GM19023 (cell line): ENCODE measurements around the gene GPR35.

Source experiments
- ATAC-seq: cut with Tn5 transposase; IDR thresholded peaks from one replicate; pipeline ENCODE4 v1.9.1; 2021; ENCODE audit warnings: mild to moderate bottlenecking, moderate library complexity; ENCODE audit not compliant: unreplicated experiment

The GPR35 gene

GRCh38 chr2:240624950-240625621, at the start of gene GPR35:
Gene GPR35 (plus strand): TSS chr2:240625480. CDS start chr2:240629953, 4,473 bp downstream.
- ATAC-seq, result no peak

- ATAC-seq, result no peak
Observed at GRCh38 chr2:240576036-240576435, 49.2 kb upstream of the GPR35 start.

- no peak for ATAC-seq
Observed at GRCh38 chr2:240576436-240577205, 48.7 kb upstream of the GPR35 start.

GRCh38 chr2:240577281-240578109, 47.8 kb upstream of the GPR35 start:
- no peak for ATAC-seq

- no peak for ATAC-seq
Observed at GRCh38 chr2:240578110-240578450, 47.2 kb upstream of the GPR35 start.

- no peak for ATAC-seq
Observed at GRCh38 chr2:240578488-240578887, 46.8 kb upstream of the GPR35 start.

- no peak for ATAC-seq
Observed at GRCh38 chr2:240579071-240579762, 46.1 kb upstream of the GPR35 start.

- ATAC-seq, result no peak
Observed at GRCh38 chr2:240579771-240580614, 45.3 kb upstream of the GPR35 start.

- ATAC-seq, result no peak
Observed at GRCh38 chr2:240581811-240582210, 43.5 kb upstream of the GPR35 start.

GRCh38 chr2:240582781-240583180, 42.5 kb upstream of the GPR35 start:
- no peak for ATAC-seq

- ATAC-seq, result no peak
Observed at GRCh38 chr2:240583774-240584173, 41.5 kb upstream of the GPR35 start.

GRCh38 chr2:240584486-240585031, 40.7 kb upstream of the GPR35 start:
- peak; percentile 53 for ATAC-seq

GRCh38 chr2:240585101-240585500, 40.2 kb upstream of the GPR35 start:
- ATAC-seq, result peak; percentile 22

- no peak for ATAC-seq
Observed at GRCh38 chr2:240585681-240586197, 39.5 kb upstream of the GPR35 start.

- ATAC-seq, result peak; percentile 61
Observed at GRCh38 chr2:240586198-240586918, 38.9 kb upstream of the GPR35 start, which contains the start of gene CAPN10. Gene CAPN10 (plus strand): TSS chr2:240586734. CDS start chr2:240586912, 178 bp downstream.

GRCh38 chr2:240586919-240587800, 38.1 kb upstream of the GPR35 start:
- ATAC-seq, result peak; percentile 4

- no peak for ATAC-seq
Observed at GRCh38 chr2:240588006-240588655, 37.1 kb upstream of the GPR35 start.
